Stimulated activated naive CD4-positive, alpha-beta T cell (primary cell): ENCODE results near the gene KANSL2.
"Not testable (repeated sequence)": the region's sequence is repeated elsewhere in the genome, so short reads cannot be mapped to it uniquely, and the experiment has no call there.

Experiments
- DNase-seq, 6 experiments: peaks; one replicate each; lab custom pipeline; 2025; lab: John Stamatoyannopoulos, UW

KANSL2 gene, protein sequence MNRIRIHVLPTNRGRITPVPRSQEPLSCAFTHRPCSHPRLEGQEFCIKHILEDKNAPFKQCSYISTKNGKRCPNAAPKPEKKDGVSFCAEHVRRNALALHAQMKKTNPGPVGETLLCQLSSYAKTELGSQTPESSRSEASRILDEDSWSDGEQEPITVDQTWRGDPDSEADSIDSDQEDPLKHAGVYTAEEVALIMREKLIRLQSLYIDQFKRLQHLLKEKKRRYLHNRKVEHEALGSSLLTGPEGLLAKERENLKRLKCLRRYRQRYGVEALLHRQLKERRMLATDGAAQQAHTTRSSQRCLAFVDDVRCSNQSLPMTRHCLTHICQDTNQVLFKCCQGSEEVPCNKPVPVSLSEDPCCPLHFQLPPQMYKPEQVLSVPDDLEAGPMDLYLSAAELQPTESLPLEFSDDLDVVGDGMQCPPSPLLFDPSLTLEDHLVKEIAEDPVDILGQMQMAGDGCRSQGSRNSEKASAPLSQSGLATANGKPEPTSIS

GRCh38 chr12:48681710-48682532, at the start of gene KANSL2:
TSS of gene KANSL2 (minus strand) at chr12:48682238. CDS start at chr12:48681632, 606 bp downstream.
- DNase-seq, result peak; percentile 89 to 97 (median 96)

DNA sequence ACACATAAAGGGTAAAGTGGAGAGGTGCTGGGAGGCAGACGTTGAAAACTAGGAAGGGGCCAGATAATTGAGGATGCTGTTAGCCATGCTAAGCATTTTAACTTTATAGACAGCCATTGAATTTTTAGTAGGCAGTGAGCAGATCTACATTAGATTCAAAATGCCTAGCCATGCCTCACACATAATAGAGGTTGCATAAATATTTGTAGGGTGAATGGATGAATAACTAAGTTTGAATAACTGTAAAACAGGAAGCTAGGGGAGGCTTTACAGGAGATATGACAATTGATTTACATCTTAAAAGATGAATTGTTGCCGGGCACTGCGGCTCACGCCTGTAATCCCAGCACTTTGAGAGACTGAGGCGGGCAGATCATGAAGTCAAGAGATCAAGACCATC, 46.8 kb upstream of the KANSL2 start:
- no peak for DNase-seq

DNA sequence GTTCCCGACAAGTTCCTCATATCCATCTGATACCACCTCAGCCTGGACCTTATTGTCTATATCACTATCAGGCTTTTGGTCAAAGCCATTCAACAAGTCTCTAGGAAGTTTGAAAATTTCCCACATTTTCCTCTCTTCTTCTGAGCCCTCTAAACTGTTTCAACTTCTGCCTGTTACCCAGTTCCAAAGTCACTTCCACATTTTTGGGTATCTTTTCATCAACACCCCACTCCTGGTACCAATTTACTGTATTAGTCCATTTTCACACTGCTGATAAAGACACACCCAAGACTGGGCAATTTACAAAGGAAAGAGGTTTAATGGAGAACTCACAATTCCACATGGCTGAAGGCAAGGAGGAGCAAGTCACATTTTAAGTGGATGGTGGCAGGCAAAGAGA, 38.7 kb upstream of the KANSL2 start:
- DNase-seq, result not testable (repeated sequence)

DNA sequence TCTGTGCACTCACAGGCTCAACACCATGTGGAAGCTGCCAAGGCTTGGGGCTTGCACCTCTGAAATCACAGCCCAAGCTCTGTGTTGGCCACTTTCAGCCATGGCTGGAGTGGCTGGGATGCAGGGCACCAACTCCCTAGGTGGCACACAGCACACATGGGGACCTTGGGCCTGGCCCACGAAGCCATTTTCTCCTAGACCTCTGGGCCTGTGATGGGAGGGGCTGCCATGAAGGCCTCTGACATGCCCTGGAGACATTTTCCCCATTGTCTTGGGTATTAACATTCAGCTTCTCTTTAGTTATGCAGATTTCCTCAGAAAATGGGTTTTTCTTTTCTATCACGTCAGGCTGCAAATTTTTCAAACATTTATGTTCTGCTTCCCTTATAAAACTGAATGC, 38.1 kb upstream of the KANSL2 start:
- not testable (repeated sequence) for DNase-seq

DNA sequence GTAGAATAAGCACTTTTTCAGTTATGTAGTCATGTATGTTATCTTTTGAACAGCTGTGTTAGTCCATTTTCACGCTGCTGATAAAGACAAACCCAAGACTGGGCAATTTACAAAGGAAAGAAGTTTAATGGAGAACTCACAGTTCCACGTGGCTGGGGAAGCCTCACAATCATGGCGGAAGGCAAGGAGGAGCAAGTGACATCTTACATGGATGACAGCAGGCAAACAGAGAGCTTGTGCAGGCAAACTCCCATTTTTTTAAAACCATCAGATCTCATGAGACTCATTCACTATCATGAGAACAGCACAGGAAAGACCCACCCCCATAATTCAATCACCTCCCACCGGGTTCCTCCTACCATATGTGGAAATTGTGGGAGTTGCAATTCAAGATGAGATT, 37.0 kb upstream of the KANSL2 start:
- not testable (repeated sequence) for DNase-seq

- no peak for DNase-seq
These were observed 35.2 kb upstream of the KANSL2 start for GRCh38 chr12:48717252-48717695.

DNA sequence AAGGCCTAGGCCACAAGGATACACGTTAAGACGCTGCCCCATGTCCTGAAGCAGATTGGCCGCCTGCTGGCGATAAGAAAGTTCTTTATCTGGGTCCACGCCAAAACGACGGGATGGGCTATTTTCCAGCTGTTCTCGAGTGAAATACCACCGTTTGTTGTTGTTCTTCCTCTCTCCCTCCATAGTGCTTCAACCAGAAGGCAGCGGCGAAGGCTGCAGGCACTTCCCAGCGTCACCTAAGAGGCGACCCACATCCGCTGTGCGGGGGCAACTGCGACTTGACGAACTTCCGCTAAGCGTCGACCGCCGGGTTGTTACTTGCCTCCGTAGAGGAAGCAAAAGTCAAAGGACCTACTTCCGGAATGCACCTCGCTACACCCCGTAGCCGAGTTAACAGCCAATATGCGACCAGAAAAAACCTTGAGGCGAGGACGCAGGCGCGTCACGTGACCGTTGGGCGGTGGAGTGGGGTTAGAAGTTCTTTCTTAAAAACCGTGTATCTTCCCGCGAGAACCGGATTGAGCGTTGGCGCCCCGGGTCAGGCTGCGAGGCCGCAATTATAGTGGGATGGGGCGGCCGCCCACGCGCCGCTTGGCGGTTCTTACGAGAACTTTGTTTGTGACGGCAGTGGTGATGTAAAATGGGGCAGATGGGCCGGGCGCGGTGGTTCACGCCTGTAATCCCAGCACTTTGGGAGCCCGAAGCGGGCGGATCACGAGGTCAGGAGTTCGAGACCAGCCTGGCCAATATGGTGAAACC, 34.6 kb upstream of the KANSL2 start, which contains the start of gene CCNT1:
TSS of gene CCNT1 (minus strand) at position 215 of the 759 bp plus-strand sequence. CDS start at position 183, 32 bp downstream.
- peak; percentile 93 to 100 (median 98) for DNase-seq

DNA sequence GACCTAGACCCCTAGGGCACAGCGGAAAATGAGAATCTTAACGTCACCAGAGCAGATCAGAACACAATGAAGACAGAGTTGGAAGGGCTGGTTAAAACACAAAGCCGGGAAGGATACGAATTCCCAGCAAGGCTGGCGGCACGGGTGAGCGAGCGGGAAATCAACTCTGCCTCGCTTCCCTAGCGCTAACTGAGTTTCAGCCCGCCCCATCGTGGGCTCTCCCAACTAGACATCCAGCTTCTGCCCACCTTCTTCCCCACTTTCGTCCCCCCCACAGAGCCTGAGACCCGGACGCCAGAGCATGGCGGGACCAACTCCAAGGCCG, 34.1 kb upstream of the KANSL2 start:
- DNase-seq, result no peak

- no peak for DNase-seq
These were observed 30.2 kb upstream of the KANSL2 start for GRCh38 chr12:48712209-48712608.

GRCh38 chr12:48698822-48699221, 16.8 kb upstream of the KANSL2 start:
- DNase-seq, result not testable (repeated sequence)

DNA sequence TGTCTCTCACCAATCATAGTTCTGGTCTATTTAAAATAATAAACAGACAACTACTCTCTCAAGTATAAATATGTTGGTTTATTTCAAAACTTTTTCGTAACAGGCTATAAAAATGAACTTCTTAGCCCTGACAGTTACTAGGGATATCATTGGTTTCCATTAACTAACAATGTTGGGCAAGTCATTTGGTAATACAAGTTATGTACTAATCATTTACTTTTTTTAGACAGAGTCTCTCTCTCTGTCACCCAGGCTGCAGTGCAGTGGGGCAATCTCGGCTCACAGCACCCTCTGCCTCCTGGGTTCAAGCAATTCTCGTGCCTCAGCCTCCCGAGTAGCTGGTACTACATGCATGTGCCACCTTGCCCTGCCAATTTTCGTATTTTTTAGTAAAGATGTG, 14.6 kb upstream of the KANSL2 start:
- no peak for DNase-seq

DNA sequence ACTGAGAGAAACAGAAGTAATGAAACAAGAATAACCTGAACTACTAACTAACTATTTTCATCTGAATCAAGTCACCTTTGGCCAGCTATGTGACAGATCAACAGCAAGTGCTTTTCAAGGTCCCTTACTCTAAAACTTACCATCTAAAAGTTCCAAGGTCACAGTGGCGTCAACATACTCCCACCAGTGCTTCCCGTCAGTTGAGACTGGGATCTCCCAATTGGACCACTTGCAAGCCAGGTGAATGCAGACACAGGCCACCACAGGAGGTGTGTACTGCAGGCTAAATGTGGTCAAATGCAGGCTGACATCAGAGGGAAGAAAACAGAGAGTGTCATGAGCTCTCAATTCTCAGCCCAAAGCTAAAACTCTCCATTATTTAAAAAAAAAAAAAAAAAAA, 13.8 kb upstream of the KANSL2 start:
- DNase-seq, result no peak

DNA sequence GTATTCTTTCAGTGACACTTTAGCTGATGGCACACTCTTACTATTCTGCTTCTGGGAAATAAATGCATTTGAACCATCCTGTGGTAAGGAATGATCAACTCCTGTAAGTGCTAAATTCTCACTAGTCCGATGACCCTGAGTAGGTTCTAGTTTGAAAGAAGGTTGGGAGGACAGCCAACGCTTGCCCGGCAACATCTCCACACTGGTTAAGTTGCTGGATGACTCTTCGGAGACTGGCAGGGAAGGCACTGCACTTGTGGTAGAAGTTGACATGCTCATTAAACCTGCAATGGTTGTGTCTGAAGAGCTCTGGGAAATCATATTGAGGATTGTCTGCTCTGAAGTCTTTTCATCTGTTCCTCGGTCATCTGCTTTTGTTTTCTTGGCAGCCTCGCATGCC, 12.0 kb upstream of the KANSL2 start:
- DNase-seq, result no peak

- no peak for DNase-seq
These were observed 11.5 kb upstream of the KANSL2 start for GRCh38 chr12:48693572-48693971.

- DNase-seq, result no peak
These were observed 9.9 kb upstream of the KANSL2 start for GRCh38 chr12:48691826-48692487.

- no peak for DNase-seq
These were observed 9.0 kb upstream of the KANSL2 start for GRCh38 chr12:48690990-48691389.

DNA sequence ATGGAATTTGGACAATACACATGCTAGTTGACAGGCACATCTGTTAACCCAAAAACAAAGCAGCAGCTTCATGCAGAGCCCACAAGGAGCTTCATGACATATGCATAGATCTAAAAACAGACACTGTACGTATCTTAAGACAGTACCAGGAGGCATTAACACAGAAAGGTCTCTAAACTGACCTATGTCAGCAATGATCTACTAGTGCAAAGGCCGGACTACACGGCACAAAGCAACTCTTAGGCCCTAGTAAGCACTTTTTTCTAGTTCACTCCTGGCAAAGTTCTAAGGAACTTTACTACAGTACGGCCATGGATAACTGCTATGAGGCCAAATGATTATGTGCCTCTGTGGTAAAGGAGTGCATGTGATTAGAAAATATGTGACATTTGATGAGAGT, 8.4 kb upstream of the KANSL2 start:
- no peak for DNase-seq

GRCh38 chr12:48688836-48689235, 6.8 kb upstream of the KANSL2 start:
- no peak for DNase-seq

DNA sequence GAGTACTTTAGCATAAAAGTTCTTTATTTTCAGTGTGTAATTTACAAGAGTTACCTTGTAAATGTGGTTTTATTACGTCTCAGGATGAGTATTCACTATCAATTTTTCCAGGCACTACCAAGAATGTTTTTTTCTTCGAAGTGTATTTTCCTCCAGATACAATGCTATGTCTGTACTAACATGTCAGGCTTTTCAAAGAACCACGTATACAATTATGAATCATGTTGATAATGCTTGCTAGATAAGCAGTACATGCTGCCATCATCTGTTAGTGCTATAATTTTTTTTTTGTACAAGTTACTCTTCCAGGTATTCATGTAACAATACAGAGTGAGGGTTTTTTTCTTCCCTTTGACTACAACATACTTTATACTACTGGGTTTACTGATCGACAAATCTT, 5.6 kb upstream of the KANSL2 start:
- DNase-seq, result no peak

- DNase-seq, result no peak
These were observed 4.7 kb upstream of the KANSL2 start for GRCh38 chr12:48686615-48687334.

- DNase-seq, result no peak
These were observed 4.1 kb upstream of the KANSL2 start for GRCh38 chr12:48686037-48686595.
